PC-9 (cell line): Measurements from ENCODE around the gene LRIG3.

Experiments
- EZH2 ChIP-seq: fragments of 200-600 bp; sonication (generic); IDR thresholded peaks from 2 replicates; pipeline ENCODE4 v1.8.0; 2017; ENCODE audit warnings: antibody characterized with exemption, low read depth
- TF ChIP-seq, protein P1 (sequence below): fragments of 200-600 bp; sonication (generic); conservative IDR thresholded peaks from 2 replicates; pipeline ENCODE4 v1.6.1; 2017; ENCODE audit warnings: mixed run types, antibody characterized with exemption, mild to moderate bottlenecking, moderate library complexity

- TF ChIP-seq, protein P1, sequence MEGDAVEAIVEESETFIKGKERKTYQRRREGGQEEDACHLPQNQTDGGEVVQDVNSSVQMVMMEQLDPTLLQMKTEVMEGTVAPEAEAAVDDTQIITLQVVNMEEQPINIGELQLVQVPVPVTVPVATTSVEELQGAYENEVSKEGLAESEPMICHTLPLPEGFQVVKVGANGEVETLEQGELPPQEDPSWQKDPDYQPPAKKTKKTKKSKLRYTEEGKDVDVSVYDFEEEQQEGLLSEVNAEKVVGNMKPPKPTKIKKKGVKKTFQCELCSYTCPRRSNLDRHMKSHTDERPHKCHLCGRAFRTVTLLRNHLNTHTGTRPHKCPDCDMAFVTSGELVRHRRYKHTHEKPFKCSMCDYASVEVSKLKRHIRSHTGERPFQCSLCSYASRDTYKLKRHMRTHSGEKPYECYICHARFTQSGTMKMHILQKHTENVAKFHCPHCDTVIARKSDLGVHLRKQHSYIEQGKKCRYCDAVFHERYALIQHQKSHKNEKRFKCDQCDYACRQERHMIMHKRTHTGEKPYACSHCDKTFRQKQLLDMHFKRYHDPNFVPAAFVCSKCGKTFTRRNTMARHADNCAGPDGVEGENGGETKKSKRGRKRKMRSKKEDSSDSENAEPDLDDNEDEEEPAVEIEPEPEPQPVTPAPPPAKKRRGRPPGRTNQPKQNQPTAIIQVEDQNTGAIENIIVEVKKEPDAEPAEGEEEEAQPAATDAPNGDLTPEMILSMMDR, result no peak
- TF ChIP-seq EZH2, result no peak
Observed at GRCh38 chr12:58915037-58915436, 5.3 kb downstream of the LRIG3 start.
